Left ventricle myocardium superior (tissue), 1 donor: ENCODE measurements around the gene ALX4. TPM values are rescaled to one million over a fixed set of nuclear protein-coding genes. Genes with fewer than 3 reads are reported as not detected.

Source experiments
- ATAC-seq: fragments of 200-7000 bp; cut with Tn5 transposase; one replicate; pipeline ENCODE4 v1.9.1; 2020; ENCODE audit warnings: mild to moderate bottlenecking, moderate library complexity
- DNase-seq: peaks from one replicate; pipeline ENCODE4 v3.0.0-alpha.2; 2020
- intact Hi-C: fragments of 100-400 bp; cut with micrococcal nuclease; formaldehyde crosslinking; loops from one replicate; pipeline ENCODE4 v1.11.0; 2022
- total RNA-seq: library from RNA; stranded (reverse); fragmentation: NEBNext Ultra II Directional; extraction: Animal tissue kit (Norgen Biotek cat#: 25700); gene quantifications from one replicate; pipeline ENCODE4 v1.2.1, GENCODE V29; 2021
- donor health status: DM: no; HTN: yes; CAD: no; lungs with severe emphysema.

The ALX4 gene
- total RNA-seq, 1 donor from 2014 or later, result 0.07 TPM

- DNase-seq (no peak), ATAC-seq (no peak)
- intact Hi-C loops, result no loop called here
Observed at GRCh38 chr11:44320289-44320973, 10.5 kb upstream of the ALX4 start.

- intact Hi-C loops, result no loop called here
- ATAC-seq (no peak), DNase-seq (no peak)
Observed at GRCh38 chr11:44319552-44320288, 9.8 kb upstream of the ALX4 start.

GRCh38 chr11:44319170-44319551 lies 9.2 kb upstream of the ALX4 start:
- no peak for DNase-seq
- ATAC-seq, result no peak
- intact Hi-C loops, result no loop called here

GRCh38 chr11:44318369-44318768 lies 8.4 kb upstream of the ALX4 start:
- intact Hi-C loops, result no loop called here
- no peak for ATAC-seq
- DNase-seq, result no peak

- DNase-seq, result peak; percentile 47
- peak; percentile 48 for ATAC-seq
- intact Hi-C loops, result no loop called here
Observed at GRCh38 chr11:44316659-44317240, 6.8 kb upstream of the ALX4 start.

GRCh38 chr11:44315947-44316658 lies 6.2 kb upstream of the ALX4 start:
- intact Hi-C loops, result no loop called here
- ATAC-seq, result peak; percentile 79
- peak; percentile 59 for DNase-seq

- intact Hi-C loops, result no loop called here
- DNase-seq, result no peak
- no peak for ATAC-seq
Observed at GRCh38 chr11:44314733-44315132, 4.8 kb upstream of the ALX4 start.

GRCh38 chr11:44313761-44314489 lies 4.0 kb upstream of the ALX4 start:
- intact Hi-C loops, result no loop called here
- no peak for ATAC-seq
- DNase-seq, result no peak

- intact Hi-C loops, result no loop called here
- no peak for DNase-seq
- ATAC-seq, result no peak
Observed at GRCh38 chr11:44312876-44313275, 2.9 kb upstream of the ALX4 start.

GRCh38 chr11:44311339-44312261 lies 1.7 kb upstream of the ALX4 start:
- intact Hi-C loops, result no loop called here
- no peak for DNase-seq
- no peak for ATAC-seq

- ATAC-seq (no peak), DNase-seq (no peak)
- intact Hi-C loops, result no loop called here
Observed at GRCh38 chr11:44310463-44311272, 729 bp upstream of the ALX4 start.

- intact Hi-C loops, result no loop called here
- DNase-seq (no peak), ATAC-seq (no peak)
Observed at GRCh38 chr11:44310206-44310462, 195 bp upstream of the ALX4 start.

- intact Hi-C loops, result no loop called here
- DNase-seq (no peak), ATAC-seq (no peak)
Observed at GRCh38 chr11:44308923-44309477, 939 bp downstream of the ALX4 start.

GRCh38 chr11:44308256-44308922 lies 1.6 kb downstream of the ALX4 start:
- ATAC-seq (no peak), DNase-seq (no peak)
- intact Hi-C loops, result no loop called here

GRCh38 chr11:44307340-44308099 lies 2.4 kb downstream of the ALX4 start:
- DNase-seq (no peak), ATAC-seq (no peak)
- intact Hi-C loops, result no loop called here

GRCh38 chr11:44306918-44307244 lies 3.1 kb downstream of the ALX4 start:
- no peak for DNase-seq
- intact Hi-C loops, result no loop called here
- no peak for ATAC-seq
